H1 (cell line): ENCODE data around the gene SLC17A3. TPM values are rescaled to one million over a fixed set of nuclear protein-coding genes. Genes with fewer than 3 reads are reported as not detected.

Source experiments
- CHD7 ChIP-seq: fragments of 300-600 bp; sonication (generic); IDR thresholded peaks from 2 replicates; pipeline ENCODE4 v1.7.1; 2012; ENCODE audit warnings: low read length, moderate library complexity, mild to moderate bottlenecking, inconsistent platforms; ENCODE audit not compliant: insufficient replicate concordance
- PHF8 ChIP-seq: fragments of 200-600 bp; sonication (generic); conservative IDR thresholded peaks from 2 replicates; pipeline ENCODE4 v1.7.1; 2012; ENCODE audit warnings: low read depth, mild to moderate bottlenecking, inconsistent platforms, low read length, moderate library complexity
- polyA plus RNA-seq, 7 experiments: library from polyadenylated mRNA; depleted of rRNA in 3 of 7; stranded (reverse) in 5 of 7; unstranded in 2 of 7; fragments of >200 nt in 5 of 7; fragments of 200-250 nt in 2 of 7; gene quantifications; 1 replicate in 5 of 7; 2 replicates in 1 of 7; 4 replicates in 1 of 7; pipeline versions ENCODE4 v1.2.1 to v1.2.3, GENCODE V29; 2011 to 2013; ENCODE audit warnings: missing spikeins in 2 of 7, mixed read lengths in 2 of 7
- total RNA-seq: library from RNA; stranded (reverse); fragmentation: NEBNext Ultra II Directional; extraction: Animal tissue kit (Norgen Biotek cat#: 25700); gene quantifications from 2 replicates; pipeline ENCODE4 v1.2.1, GENCODE V29; 2021

SLC17A3 gene
- total and polyA plus RNA-seq, 2 of the 8 experiments (the other 6 are each of a cell fraction or from before 2014, with no cell fraction given), result not detected

GRCh38 chr6:25921525-25922203 is 47.6 kb upstream of the SLC17A3 start (continued):
- no peak for TF ChIP-seq CHD7
- no peak for TF ChIP-seq PHF8
